Tibial artery (tissue), 4 donors: ENCODE data around the gene VAT1L.

Experiments used
- DNase-seq, 2 donors: peaks; one replicate each; pipeline ENCODE4 v3.0.0-alpha.2; 2019
- H3K27ac ChIP-seq, 2 donors: fragments of 200-600 bp; sonication (generic) in 1 of 2; 1 replicate in 1 of 2; 2 replicates in 1 of 2; pipeline ENCODE4 v1.5.1; 2018 to 2019; ENCODE audit warnings: mild to moderate bottlenecking in 1 of 2
- H3K27me3 ChIP-seq, 2 donors: fragments of 200-600 bp; sonication (generic) in 1 of 2; one replicate each; pipeline versions ENCODE4 v1.5.1 to v1.6.0; 2016 to 2019
- H3K36me3 ChIP-seq, 3 donors: fragments of 200-600 bp; sonication (generic) in 2 of 3; one replicate each; pipeline ENCODE4 v1.5.1; 2016 to 2019; ENCODE audit warnings: mild to moderate bottlenecking in 2 of 3
- H3K4me1 ChIP-seq, 4 donors: fragments of 200-600 bp; sonication (generic) in 2 of 4; 1 replicate in 3 of 4; 2 replicates in 1 of 4; pipeline ENCODE4 v1.5.1; 2016 to 2019
- H3K4me3 ChIP-seq, 2 donors: fragments of 200-600 bp; sonication (generic) in 1 of 2; 1 replicate in 1 of 2; 2 replicates in 1 of 2; pipeline ENCODE4 v1.5.1; 2018 to 2019; ENCODE audit warnings: mild to moderate bottlenecking in 2 of 2
- H3K9me3 ChIP-seq, 3 donors: fragments of 200-600 bp; sonication (generic) in 1 of 3; one replicate each; pipeline ENCODE4 v1.5.1; 2016 to 2019
- intact Hi-C: fragments of 100-400 bp; cut with DNase I; formaldehyde crosslinking; loops from one replicate; pipeline ENCODE4 v1.15.0; 2023; ENCODE audit warnings: low total_unique reads
- TF ChIP-seq, protein P1 (sequence below), 2 experiments: fragments of 200-600 bp in 1 of 2; fragments of 450-650 bp in 1 of 2; IDR thresholded peaks; one replicate each; pipeline ENCODE4 v1.5.1; 2017 to 2019; ENCODE audit warnings: antibody characterized with exemption in 2 of 2, mild to moderate bottlenecking in 1 of 2, moderate library complexity in 1 of 2

Gene VAT1L

DNA sequence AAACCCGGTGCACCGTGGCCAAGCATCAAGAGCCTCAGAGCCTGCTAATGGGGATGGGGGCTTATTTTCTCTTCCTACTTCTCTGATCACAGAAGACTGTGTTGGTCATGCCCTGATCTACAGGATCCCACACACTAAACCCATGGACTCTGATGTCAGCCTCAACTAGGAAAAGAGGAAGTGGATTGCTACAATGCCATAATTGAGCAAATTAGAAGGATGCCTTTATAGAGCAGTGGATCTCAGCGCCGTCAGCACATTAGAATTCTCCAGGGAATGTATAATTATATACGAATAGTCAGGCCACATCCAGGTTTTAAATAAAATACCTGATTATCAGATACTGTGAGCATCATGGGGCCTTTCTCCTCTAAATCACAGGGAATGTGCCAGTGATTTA lies 64.8 kb downstream of the VAT1L start:
- Histone ChIP-seq H3K9me3 (no peaks in the 10 kb centered on the region), H3K27ac (no peak overlapping the region), H3K27me3 (no peaks in the 10 kb centered on the region), H3K4me3 (no peak overlapping the region), H3K4me1 (no peaks in the 10 kb centered on the region), H3K36me3 (no peaks in the 10 kb centered on the region)
- no peak for DNase-seq
- TF ChIP-seq, protein P1, sequence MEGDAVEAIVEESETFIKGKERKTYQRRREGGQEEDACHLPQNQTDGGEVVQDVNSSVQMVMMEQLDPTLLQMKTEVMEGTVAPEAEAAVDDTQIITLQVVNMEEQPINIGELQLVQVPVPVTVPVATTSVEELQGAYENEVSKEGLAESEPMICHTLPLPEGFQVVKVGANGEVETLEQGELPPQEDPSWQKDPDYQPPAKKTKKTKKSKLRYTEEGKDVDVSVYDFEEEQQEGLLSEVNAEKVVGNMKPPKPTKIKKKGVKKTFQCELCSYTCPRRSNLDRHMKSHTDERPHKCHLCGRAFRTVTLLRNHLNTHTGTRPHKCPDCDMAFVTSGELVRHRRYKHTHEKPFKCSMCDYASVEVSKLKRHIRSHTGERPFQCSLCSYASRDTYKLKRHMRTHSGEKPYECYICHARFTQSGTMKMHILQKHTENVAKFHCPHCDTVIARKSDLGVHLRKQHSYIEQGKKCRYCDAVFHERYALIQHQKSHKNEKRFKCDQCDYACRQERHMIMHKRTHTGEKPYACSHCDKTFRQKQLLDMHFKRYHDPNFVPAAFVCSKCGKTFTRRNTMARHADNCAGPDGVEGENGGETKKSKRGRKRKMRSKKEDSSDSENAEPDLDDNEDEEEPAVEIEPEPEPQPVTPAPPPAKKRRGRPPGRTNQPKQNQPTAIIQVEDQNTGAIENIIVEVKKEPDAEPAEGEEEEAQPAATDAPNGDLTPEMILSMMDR (IDR thresholded peaks at IDR 0.05), result no peak
- intact Hi-C loops, result no loop called here

- TF ChIP-seq, protein P1 (IDR thresholded peaks at IDR 0.05), result no peak
- no peak for DNase-seq
- H3K4me3 ChIP-seq, result no peak overlapping the region
- H3K9me3 ChIP-seq, result no peaks in the 10 kb centered on the region
- intact Hi-C loops, result no loop called here
- peaks cover 0 to 6% (median 2%) of the 10 kb centered on the region in 4 donors for H3K4me1 ChIP-seq
- H3K36me3 ChIP-seq, result no peaks in the 10 kb centered on the region
- H3K27me3 ChIP-seq, result no peaks in the 10 kb centered on the region
- H3K27ac ChIP-seq, result no peak overlapping the region
These were observed 68.2 kb downstream of the VAT1L start for GRCh38 chr16:77856438-77857160.

DNA sequence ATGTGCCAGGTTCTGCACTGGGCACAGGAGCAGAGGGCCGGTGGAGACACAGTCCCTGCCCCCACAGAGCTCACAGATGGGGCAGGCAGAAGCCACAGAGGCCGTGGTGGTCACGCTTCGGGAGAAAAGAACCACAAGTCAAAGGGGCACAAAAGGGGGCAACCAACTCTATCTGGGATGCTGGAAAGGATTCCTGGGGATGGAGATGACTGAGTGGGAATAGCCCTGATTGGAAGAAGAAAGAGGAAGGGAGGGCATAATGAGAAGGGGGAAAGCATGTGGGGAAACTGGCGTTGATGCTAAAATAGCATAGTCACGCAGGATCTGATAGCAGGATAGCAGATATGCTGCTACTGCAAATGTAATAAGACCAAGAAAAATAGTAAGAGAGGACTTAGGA lies 69.7 kb downstream of the VAT1L start:
- peaks cover 0 to 6% (median 2%) of the 10 kb centered on the region in 4 donors for H3K4me1 ChIP-seq
- intact Hi-C loops, result no loop called here
- DNase-seq, result no peak

DNA sequence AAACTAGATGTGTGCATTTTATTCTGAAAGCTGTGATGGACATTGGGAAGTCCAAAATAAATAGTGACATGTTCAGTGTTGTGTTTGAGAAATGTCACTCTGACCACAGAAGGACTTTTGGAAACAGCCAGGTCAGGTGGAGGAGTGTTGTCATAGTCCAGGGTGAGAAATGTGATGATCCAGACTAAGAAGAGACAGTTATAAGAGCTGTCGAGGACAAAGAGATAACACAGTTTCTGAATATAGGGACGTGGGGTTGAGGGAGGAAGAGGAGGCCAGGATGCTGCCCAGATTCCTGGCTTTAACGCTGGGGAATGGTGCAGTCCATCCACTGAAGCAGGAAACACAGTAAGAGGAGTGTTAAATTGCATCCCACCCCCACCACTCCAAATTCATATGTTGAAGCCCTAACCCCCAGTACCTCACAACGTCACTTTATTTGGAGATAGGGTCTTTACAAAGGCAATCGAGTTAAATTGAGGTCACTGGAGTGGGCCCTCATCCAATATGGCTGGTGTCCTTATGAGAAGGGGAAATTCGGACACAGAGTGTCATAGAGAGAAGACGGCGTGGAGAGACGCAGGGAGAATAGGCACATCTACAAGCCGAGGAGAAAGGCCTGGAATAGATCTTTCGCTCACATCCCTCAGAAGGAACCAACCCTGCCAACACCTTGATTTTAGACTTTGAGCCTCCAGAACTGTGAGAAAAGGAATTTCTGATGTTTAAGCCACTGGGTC lies 71.3 kb downstream of the VAT1L start:
- TF ChIP-seq, protein P1 (IDR thresholded peaks at IDR 0.05), result no peak
- Histone ChIP-seq H3K4me1 (peaks cover 0 to 6% (median 2%) of the 10 kb centered on the region in 4 donors), H3K4me3 (no peak overlapping the region), H3K27ac (no peak overlapping the region), H3K36me3 (peaks cover 0 to 5% (median 0%) of the 10 kb centered on the region in 3 donors), H3K27me3 (no peaks in the 10 kb centered on the region), H3K9me3 (no peaks in the 10 kb centered on the region)
- intact Hi-C loops, result no loop called here
- DNase-seq, result no peak

More for the DNA sequence above, 69.7 kb downstream of the VAT1L start:
- H3K27me3 ChIP-seq, result no peaks in the 10 kb centered on the region
- no peak overlapping the region for H3K27ac ChIP-seq
- TF ChIP-seq, protein P1 (IDR thresholded peaks at IDR 0.05), result no peak
- H3K4me3 ChIP-seq, result no peak overlapping the region
- H3K9me3 ChIP-seq, result no peaks in the 10 kb centered on the region
- peaks cover 0 to under 1% (median 0%) of the 10 kb centered on the region in 3 donors for H3K36me3 ChIP-seq

- TF ChIP-seq, protein P1 (IDR thresholded peaks at IDR 0.05), result no peak
- Histone ChIP-seq H3K4me1 (peaks cover 0 to 9% (median 2%) of the 10 kb centered on the region in 4 donors), H3K36me3 (peaks cover 0 to 5% (median 0%) of the 10 kb centered on the region in 3 donors), H3K27ac (no peak overlapping the region), H3K27me3 (no peaks in the 10 kb centered on the region), H3K4me3 (no peak overlapping the region), H3K9me3 (no peaks in the 10 kb centered on the region)
- no peak for DNase-seq
- intact Hi-C loops, result no loop called here
These were observed 72.6 kb downstream of the VAT1L start for GRCh38 chr16:77860953-77861352.
